CD4-positive, alpha-beta T cell treated with Interleukin-2 at 100 ng/mL for 4 hours (primary cell): Measurements from ENCODE around the gene IRS2.

ENCODE experiments used
- DNase-seq: peaks from one replicate; pipeline ENCODE4 v3.0.0-alpha.2; 2020; ENCODE audit warnings: low spot score

Gene IRS2

GRCh38 chr13:109781384-109782065 is 4.9 kb downstream of the IRS2 start:
- no peak for DNase-seq

- DNase-seq = no peak
Measured at GRCh38 chr13:109780845-109781383, 5.5 kb downstream of the IRS2 start.

GRCh38 chr13:109779876-109780510 is 6.4 kb downstream of the IRS2 start:
- no peak for DNase-seq

GRCh38 chr13:109779074-109779473 is 7.3 kb downstream of the IRS2 start:
- DNase-seq = peak; percentile 61

- DNase-seq = peak; percentile 16
Measured at GRCh38 chr13:109778102-109778542, 8.3 kb downstream of the IRS2 start.

GRCh38 chr13:109776575-109776974 is 9.8 kb downstream of the IRS2 start:
- DNase-seq = no peak

GRCh38 chr13:109773786-109774185 is 12.6 kb downstream of the IRS2 start:
- DNase-seq = no peak

GRCh38 chr13:109773276-109773675 is 13.1 kb downstream of the IRS2 start:
- no peak for DNase-seq

- no peak for DNase-seq
Measured at GRCh38 chr13:109771926-109772325, 14.5 kb downstream of the IRS2 start.

- DNase-seq = no peak
Measured at GRCh38 chr13:109770436-109770835, 15.9 kb downstream of the IRS2 start.

GRCh38 chr13:109769921-109770320 is 16.5 kb downstream of the IRS2 start:
- DNase-seq = no peak

- no peak for DNase-seq
Measured at GRCh38 chr13:109769275-109769674, 17.1 kb downstream of the IRS2 start.

- no peak for DNase-seq
Measured at GRCh38 chr13:109768616-109769015, 17.8 kb downstream of the IRS2 start.

GRCh38 chr13:109768176-109768575 is 18.2 kb downstream of the IRS2 start:
- no peak for DNase-seq

- DNase-seq = no peak
Measured at GRCh38 chr13:109767023-109767422, 19.4 kb downstream of the IRS2 start.

- peak; percentile 15 for DNase-seq
Measured at GRCh38 chr13:109764470-109765291, 21.7 kb downstream of the IRS2 start.

GRCh38 chr13:109764045-109764444 is 22.3 kb downstream of the IRS2 start:
- no peak for DNase-seq

- no peak for DNase-seq
Measured at GRCh38 chr13:109762791-109763190, 23.6 kb downstream of the IRS2 start.

GRCh38 chr13:109761695-109762094 is 24.7 kb downstream of the IRS2 start:
- no peak for DNase-seq

- DNase-seq = no peak
Measured at GRCh38 chr13:109760951-109761350, 25.4 kb downstream of the IRS2 start.

GRCh38 chr13:109760402-109760801 is 26.0 kb downstream of the IRS2 start:
- DNase-seq = no peak

- no peak for DNase-seq
Measured at GRCh38 chr13:109759609-109760008, 26.8 kb downstream of the IRS2 start.
